H1 (cell line): ENCODE data around the gene LPO. TPM values are rescaled to one million over a fixed set of nuclear protein-coding genes. Genes with fewer than 3 reads are reported as not detected.

Source experiments
- ATF3 ChIP-seq: IDR thresholded peaks from 2 replicates; pipeline ENCODE4 v1.6.1; 2011; ENCODE audit warnings: low read depth, mild to moderate bottlenecking, low read length; ENCODE audit not compliant: insufficient read depth
- EZH2 ChIP-seq: fragments of 200-600 bp; sonication (generic); IDR thresholded peaks from 2 replicates; pipeline ENCODE4 v1.7.1; 2012; ENCODE audit warnings: low read depth, mild to moderate bottlenecking, moderate library complexity, low read length, inconsistent platforms; ENCODE audit not compliant: severe bottlenecking
- USF2 ChIP-seq: IDR thresholded peaks from 2 replicates; pipeline ENCODE4 v1.6.1; 2011; ENCODE audit warnings: low read length, improper control_type of control experiment
- polyA plus RNA-seq, 7 experiments: library from polyadenylated mRNA; depleted of rRNA in 3 of 7; stranded (reverse) in 5 of 7; unstranded in 2 of 7; fragments of >200 nt in 5 of 7; fragments of 200-250 nt in 2 of 7; gene quantifications; 1 replicate in 5 of 7; 2 replicates in 1 of 7; 4 replicates in 1 of 7; pipeline versions ENCODE4 v1.2.1 to v1.2.3, GENCODE V29; 2011 to 2013; ENCODE audit warnings: missing spikeins in 2 of 7, mixed read lengths in 2 of 7
- total RNA-seq: library from RNA; stranded (reverse); fragmentation: NEBNext Ultra II Directional; extraction: Animal tissue kit (Norgen Biotek cat#: 25700); gene quantifications from 2 replicates; pipeline ENCODE4 v1.2.1, GENCODE V29; 2021

The LPO gene
- total and polyA plus RNA-seq, 2 of the 8 experiments (the other 6 are each of a cell fraction or from before 2014, with no cell fraction given): 0.38 to 0.52 TPM

GRCh38 chr17:58271216-58271931, 33.0 kb downstream of the LPO start (continued):
- TF ChIP-seq USF2: no peak
- no peak for TF ChIP-seq EZH2
- TF ChIP-seq ATF3: no peak
